C4-2B (cell line): Measurements from ENCODE around the gene EML6.

Experiments
- CTCF ChIP-seq: fragments of 450-650 bp; conservative IDR thresholded peaks from 2 replicates; pipeline ENCODE4 v1.5.1; 2017; ENCODE audit warnings: mild to moderate bottlenecking
- ZFX ChIP-seq: fragments of 450-650 bp; IDR thresholded peaks from 2 replicates; pipeline ENCODE4 v1.6.1; 2017

- no peak for TF ChIP-seq CTCF
- TF ChIP-seq ZFX = no peak
Observed at GRCh38 chr2:54969940-54970338, 246.5 kb downstream of the EML6 start.
